Liver (tissue), 9 donors: ENCODE results near the gene DMD. TPM values are rescaled to one million over a fixed set of nuclear protein-coding genes. Genes with fewer than 3 reads are reported as not detected.
A peak's percentile ranks its signal among the peaks of the same experiment; 100 is the strongest.

Experiments used
- DNase-seq: peaks from one replicate; pipeline ENCODE4 v3.0.0-alpha.2; 2017; ENCODE audit warnings: low spot score
- H3K27ac ChIP-seq, 2 donors: one replicate each; pipeline ENCODE4 v1.7.0; 2013; ENCODE audit warnings: inconsistent platforms in 2 of 2, low read length in 2 of 2, control low read depth in 1 of 2, low read depth in 1 of 2, mild to moderate bottlenecking in 1 of 2
- H3K27me3 ChIP-seq, 4 donors: one replicate each; pipeline versions ENCODE4 v1.6.1 to v1.7.0; 2013; ENCODE audit warnings: low read length in 3 of 4, inconsistent platforms in 1 of 4, mild to moderate bottlenecking in 1 of 4, moderate library complexity in 1 of 4; ENCODE audit not compliant: control insufficient read depth in 4 of 4, insufficient read depth in 4 of 4
- H3K36me3 ChIP-seq, 4 donors: one replicate each; pipeline versions ENCODE4 v1.6.1 to v1.7.0; 2013; ENCODE audit warnings: low read length in 3 of 4, mild to moderate bottlenecking in 3 of 4, low read depth in 1 of 4, moderate library complexity in 1 of 4; ENCODE audit not compliant: control insufficient read depth in 4 of 4, insufficient read depth in 3 of 4
- H3K4me1 ChIP-seq, 4 donors: one replicate each; pipeline versions ENCODE4 v1.6.1 to v1.7.0; 2013; ENCODE audit warnings: low read length in 3 of 4, mild to moderate bottlenecking in 3 of 4, moderate library complexity in 1 of 4; ENCODE audit not compliant: control insufficient read depth in 4 of 4, insufficient read depth in 4 of 4
- H3K4me3 ChIP-seq, 3 donors: one replicate each; pipeline versions ENCODE4 v1.6.1 to v1.7.0; 2013; ENCODE audit warnings: low read length in 3 of 3, control low read depth in 1 of 3, low read depth in 1 of 3, mild to moderate bottlenecking in 1 of 3
- H3K9ac ChIP-seq, 2 donors: one replicate each; pipeline ENCODE4 v1.7.0; 2013; ENCODE audit warnings: low read length in 2 of 2, mild to moderate bottlenecking in 2 of 2, moderate library complexity in 2 of 2, control low read depth in 1 of 2, low read depth in 1 of 2
- H3K9me3 ChIP-seq, 4 donors: one replicate each; pipeline versions ENCODE4 v1.6.1 to v1.7.0; 2013; ENCODE audit warnings: low read length in 3 of 4; ENCODE audit not compliant: control insufficient read depth in 4 of 4
- ATF3 ChIP-seq: IDR thresholded peaks from 2 replicates; pipeline ENCODE4 v1.6.1; 2016; ENCODE audit warnings: antibody characterized with exemption
- CTCF ChIP-seq: fragments of 150-350 bp; IDR thresholded peaks from 2 replicates; pipeline ENCODE4 v1.5.1; 2017; ENCODE audit warnings: improper control_type of control experiment, low read depth, low read length; ENCODE audit not compliant: missing input control
- EGR1 ChIP-seq, 2 donors: IDR thresholded peaks; 2 replicates each; pipeline ENCODE4 v1.6.1; 2016 to 2018; ENCODE audit warnings: antibody characterized with exemption in 2 of 2, low read depth in 2 of 2
- FOXA1 ChIP-seq: IDR thresholded peaks from 2 replicates; pipeline ENCODE4 v1.6.1; 2016; ENCODE audit warnings: antibody characterized with exemption
- GABPA ChIP-seq, 2 donors: IDR thresholded peaks in 1 of 2; conservative IDR thresholded peaks in 1 of 2; 2 replicates each; pipeline ENCODE4 v1.6.1; 2016; ENCODE audit warnings: antibody characterized with exemption in 2 of 2, mild to moderate bottlenecking in 1 of 2, moderate library complexity in 1 of 2
- HNF4A ChIP-seq, 2 donors: conservative IDR thresholded peaks; 2 replicates each; pipeline ENCODE4 v1.6.1; 2016; ENCODE audit warnings: antibody characterized with exemption in 2 of 2, mild to moderate bottlenecking in 2 of 2
- MAX ChIP-seq: IDR thresholded peaks from 2 replicates; pipeline ENCODE4 v1.6.1; 2016; ENCODE audit warnings: antibody characterized with exemption
- NR2F2 ChIP-seq: IDR thresholded peaks from 2 replicates; pipeline ENCODE4 v1.6.1; 2016; ENCODE audit warnings: antibody characterized with exemption
- RAD21 ChIP-seq, 2 donors: IDR thresholded peaks; 2 replicates each; pipeline ENCODE4 v1.6.1; 2016; ENCODE audit warnings: antibody characterized with exemption in 2 of 2, mild to moderate bottlenecking in 2 of 2
- REST ChIP-seq: IDR thresholded peaks from 2 replicates; pipeline ENCODE4 v1.6.1; 2016; ENCODE audit warnings: antibody characterized with exemption, mild to moderate bottlenecking
- RXRA ChIP-seq, 2 donors: IDR thresholded peaks; 2 replicates each; pipeline ENCODE4 v1.6.1; 2017 to 2018; ENCODE audit warnings: antibody characterized with exemption in 2 of 2, mild to moderate bottlenecking in 1 of 2
- SP1 ChIP-seq: IDR thresholded peaks from 2 replicates; pipeline ENCODE4 v1.6.1; 2018; ENCODE audit warnings: antibody characterized with exemption, mild to moderate bottlenecking
- TAF1 ChIP-seq: conservative IDR thresholded peaks from 2 replicates; pipeline ENCODE4 v1.6.1; 2016; ENCODE audit warnings: antibody characterized with exemption, mild to moderate bottlenecking
- YY1 ChIP-seq: IDR thresholded peaks from 2 replicates; pipeline ENCODE4 v1.6.1; 2016; ENCODE audit warnings: antibody characterized with exemption, mild to moderate bottlenecking
- WGBS: extraction: QIAGEN DNeasy Blood & Tissue Kit; methylation state at CpG from one replicate; pipeline ENCODE4 v1.1.7; 2013; 5-methylcytosine and 5-hydroxymethylcytosine counted together
- polyA plus RNA-seq, 2 donors: library from polyadenylated mRNA; stranded (reverse) in 1 of 2; unstranded in 1 of 2; fragments of 200-250 nt in 1 of 2; fragments of >200 nt in 1 of 2; fragmentation: Nextera tagmentation in 1 of 2; extraction: Ambion mirVana in 1 of 2; gene quantifications; one replicate each; pipeline versions ENCODE4 v1.2.1 to v1.2.3, GENCODE V29; 2013 to 2015
- total RNA-seq, 2 donors: library from RNA; depleted of rRNA; stranded (reverse); fragments of >200 nt; gene quantifications; one replicate each; pipeline ENCODE4 v1.2.3, GENCODE V29; 2014
- donor health status: healthy.
- donor health status: healthy.
- donor health status: healthy.
- donor health status: healthy.
- donor health status: healthy.

DMD gene
- total and polyA plus RNA-seq, 4 donors: 14.6 to 61.9 (median 23.9) TPM

- Histone ChIP-seq H3K27me3 (no peaks in the 10 kb centered on the region), H3K9me3 (no peaks in the 10 kb centered on the region), H3K9ac (no peak overlapping the region), H3K27ac (peak overlapping the region; percentile 7 to 60), H3K36me3 (no peaks in the 10 kb centered on the region), H3K4me1 (peaks cover 0 to 13% (median 7%) of the 10 kb centered on the region in 4 donors), H3K4me3 (no peak overlapping the region)
- no peak for DNase-seq
- WGBS: 34% methylated on average over 7 of the region's 7 CpGs
- TF ChIP-seq EGR1 (IDR thresholded peaks at IDR 0.05; ENCODE audit: low read depth in 2 of 2): no peak
- peak; percentile 41 for TF ChIP-seq MAX
- no peak for TF ChIP-seq TAF1
- peak; percentile 89 for TF ChIP-seq YY1
- peak; percentile 76 to 85 for TF ChIP-seq RXRA (IDR thresholded peaks at IDR 0.05)
- peak; percentile 46 for TF ChIP-seq REST
- peak; percentile 40 to 59 for TF ChIP-seq RAD21 (IDR thresholded peaks at IDR 0.05)
- peak; percentile 20 for TF ChIP-seq SP1
- TF ChIP-seq GABPA (IDR thresholded peaks at IDR 0.05 in 1 of 2, conservative IDR thresholded peaks at IDR 0.05 in 1 of 2): peak in 1 of 2 donors; percentile 20
- TF ChIP-seq HNF4A (conservative IDR thresholded peaks at IDR 0.05): peak; percentile 49 to 59
Observed at GRCh38 chrX:31894152-31894551, 1317.2 kb downstream of the DMD start.

- no peaks in the 10 kb centered on the region for H3K9me3 ChIP-seq
- H3K4me1 ChIP-seq: peaks cover 0 to 13% (median 7%) of the 10 kb centered on the region in 4 donors
- H3K4me3 ChIP-seq: no peak overlapping the region
- TF ChIP-seq CTCF (no peak), FOXA1 (no peak), EGR1 (IDR thresholded peaks at IDR 0.05; ENCODE audit: low read depth in 2 of 2) (no peak), RAD21 (IDR thresholded peaks at IDR 0.05) (no peak), ATF3 (no peak), NR2F2 (no peak)
- no peaks in the 10 kb centered on the region for H3K36me3 ChIP-seq
- no peak overlapping the region for H3K9ac ChIP-seq
- peak overlapping the region; percentile 7 to 60 for H3K27ac ChIP-seq
- no peaks in the 10 kb centered on the region for H3K27me3 ChIP-seq
- DNase-seq: no peak
- 71% methylated on average over 4 of the region's 4 CpGs for WGBS
Observed at GRCh38 chrX:31893525-31893924, 1317.8 kb downstream of the DMD start.
